ENCODE results near the gene UNC5B.

DNA sequence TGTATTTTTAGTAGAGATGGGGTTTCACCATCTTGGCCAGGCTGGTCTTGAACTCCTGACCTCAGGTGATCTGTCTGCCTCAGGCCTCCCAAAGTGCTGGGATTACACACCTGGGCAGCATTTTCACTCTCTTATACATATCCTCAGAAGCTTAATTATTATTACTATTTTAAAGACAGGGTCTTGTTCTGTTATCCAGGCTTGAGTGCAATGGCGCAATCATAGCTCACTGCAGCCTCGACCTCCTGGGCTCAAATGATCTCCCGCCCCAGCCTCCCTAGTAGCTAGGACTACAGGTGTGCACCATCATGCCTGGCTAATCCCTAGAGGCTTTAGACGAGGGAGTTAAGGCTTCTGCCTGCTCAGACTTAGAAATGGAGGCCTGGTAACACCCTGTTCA lies 26.3 kb downstream of the UNC5B start:
- TF ChIP-seq, protein P1, sequence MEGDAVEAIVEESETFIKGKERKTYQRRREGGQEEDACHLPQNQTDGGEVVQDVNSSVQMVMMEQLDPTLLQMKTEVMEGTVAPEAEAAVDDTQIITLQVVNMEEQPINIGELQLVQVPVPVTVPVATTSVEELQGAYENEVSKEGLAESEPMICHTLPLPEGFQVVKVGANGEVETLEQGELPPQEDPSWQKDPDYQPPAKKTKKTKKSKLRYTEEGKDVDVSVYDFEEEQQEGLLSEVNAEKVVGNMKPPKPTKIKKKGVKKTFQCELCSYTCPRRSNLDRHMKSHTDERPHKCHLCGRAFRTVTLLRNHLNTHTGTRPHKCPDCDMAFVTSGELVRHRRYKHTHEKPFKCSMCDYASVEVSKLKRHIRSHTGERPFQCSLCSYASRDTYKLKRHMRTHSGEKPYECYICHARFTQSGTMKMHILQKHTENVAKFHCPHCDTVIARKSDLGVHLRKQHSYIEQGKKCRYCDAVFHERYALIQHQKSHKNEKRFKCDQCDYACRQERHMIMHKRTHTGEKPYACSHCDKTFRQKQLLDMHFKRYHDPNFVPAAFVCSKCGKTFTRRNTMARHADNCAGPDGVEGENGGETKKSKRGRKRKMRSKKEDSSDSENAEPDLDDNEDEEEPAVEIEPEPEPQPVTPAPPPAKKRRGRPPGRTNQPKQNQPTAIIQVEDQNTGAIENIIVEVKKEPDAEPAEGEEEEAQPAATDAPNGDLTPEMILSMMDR (IDR thresholded peaks at IDR 0.05): no peak
- TF ChIP-seq POLR2A (IDR thresholded peaks at IDR 0.05): no peak

All from tibial nerve (tissue), 3 donors.